Retina (tissue), 1 donor: Measurements from ENCODE around the gene ATP5MC3.
A peak's percentile ranks its signal among the peaks of the same experiment; 100 is the strongest.
"Not testable (repeated sequence)": the region's sequence is repeated elsewhere in the genome, so short reads cannot be mapped to it uniquely, and the experiment has no call there.

Experiments
- DNase-seq: peaks from one replicate; pipeline ENCODE4 v3.0.0-alpha.2; 2016

Gene ATP5MC3

GRCh38 chr2:175181104-175181876, at the start of gene ATP5MC3:
TSS of gene ATP5MC3 (minus strand) at chr2:175181710. CDS start at chr2:175181393, 317 bp downstream.
- DNase-seq, result peak; percentile 96

GRCh38 chr2:175228601-175229000, 47.1 kb upstream of the ATP5MC3 start:
- not testable (repeated sequence) for DNase-seq

GRCh38 chr2:175228179-175228578, 46.7 kb upstream of the ATP5MC3 start:
- DNase-seq, result no peak

GRCh38 chr2:175227393-175227792, 45.9 kb upstream of the ATP5MC3 start:
- DNase-seq, result no peak

- no peak for DNase-seq
Observed at GRCh38 chr2:175220075-175220474, 38.6 kb upstream of the ATP5MC3 start.

- no peak for DNase-seq
Observed at GRCh38 chr2:175218551-175218950, 37.0 kb upstream of the ATP5MC3 start.

GRCh38 chr2:175207741-175208438, 26.4 kb upstream of the ATP5MC3 start:
- DNase-seq, result no peak

- DNase-seq, result no peak
Observed at GRCh38 chr2:175206866-175207265, 25.4 kb upstream of the ATP5MC3 start.

- DNase-seq, result no peak
Observed at GRCh38 chr2:175205523-175205922, 24.0 kb upstream of the ATP5MC3 start.

- DNase-seq, result peak; percentile 65
Observed at GRCh38 chr2:175203621-175204496, 22.3 kb upstream of the ATP5MC3 start.

GRCh38 chr2:175195012-175195411, 13.5 kb upstream of the ATP5MC3 start:
- DNase-seq, result no peak

GRCh38 chr2:175188761-175189160, 7.3 kb upstream of the ATP5MC3 start:
- no peak for DNase-seq

- DNase-seq, result no peak
Observed at GRCh38 chr2:175187378-175187777, 5.9 kb upstream of the ATP5MC3 start.

- no peak for DNase-seq
Observed at GRCh38 chr2:175183674-175184073, 2.2 kb upstream of the ATP5MC3 start.

- DNase-seq, result no peak
Observed at GRCh38 chr2:175181877-175182308, 383 bp upstream of the ATP5MC3 start.

GRCh38 chr2:175180701-175181103, 808 bp downstream of the ATP5MC3 start:
- no peak for DNase-seq

- DNase-seq, result no peak
Observed at GRCh38 chr2:175176624-175177023, 4.9 kb downstream of the ATP5MC3 start.

- no peak for DNase-seq
Observed at GRCh38 chr2:175175896-175176295, 5.6 kb downstream of the ATP5MC3 start.

- DNase-seq, result no peak
Observed at GRCh38 chr2:175175320-175175719, 6.2 kb downstream of the ATP5MC3 start.

GRCh38 chr2:175170659-175171304, 10.7 kb downstream of the ATP5MC3 start:
- DNase-seq, result no peak

GRCh38 chr2:175169191-175169590, 12.3 kb downstream of the ATP5MC3 start:
- no peak for DNase-seq

GRCh38 chr2:175168564-175168945, 13.0 kb downstream of the ATP5MC3 start:
- DNase-seq, result no peak
